IMR-90 (cell line): Measurements from ENCODE around the gene GUCY2D. TPM values are rescaled to one million over a fixed set of nuclear protein-coding genes. Genes with fewer than 3 reads are reported as not detected.

Experiments used
- ATAC-seq: fragments of 200-7000 bp; cut with Tn5 transposase; 2 replicates; pipeline ENCODE4 v1.9.1; 2020; ENCODE audit warnings: low read depth, mild to moderate bottlenecking, moderate library complexity
- BruUV-seq: library from RNA; stranded (reverse); fragments of 400-500 nt; replicated peaks from 2 replicates; lab custom pipeline; 2021; lab: Mats Ljungman, UMichigan
- CTCF ChIA-PET: fragments of 300-600 bp; formaldehyde crosslinking; extraction: SDS; loops from one replicate; lab custom pipeline; 2021; ENCODE audit warnings: antibody characterized with exemption; lab: Yijun Ruan, JAX
- POLR2A ChIA-PET: fragments of 300-600 bp; sonication (Branson Sonifier 250); formaldehyde crosslinking; loops from one replicate; lab custom pipeline; 2022; ENCODE audit warnings: antibody characterized with exemption; ENCODE audit not compliant: unreplicated experiment; lab: Charles Lee
- DNase-seq: peaks from one replicate; pipeline ENCODE4 v3.0.0; 2013
- H2AFZ ChIP-seq: replicated peaks from 2 replicates; pipeline ENCODE3; 2013; ENCODE audit warnings: low read length, mild to moderate bottlenecking; ENCODE audit not compliant: poor library complexity
- H2AK5ac ChIP-seq: 2 replicates; pipeline ENCODE4 v1.6.1; 2013; ENCODE audit warnings: low read depth, low read length, inconsistent platforms
- H2AK9ac ChIP-seq: replicated peaks from 2 replicates; pipeline ENCODE3; 2013; ENCODE audit warnings: mild to moderate bottlenecking, low read depth, low read length, moderate library complexity; ENCODE audit not compliant: poor library complexity
- H2BK120ac ChIP-seq: 2 replicates; pipeline ENCODE4 v1.6.1; 2013; ENCODE audit warnings: low read depth, low read length, inconsistent platforms
- H2BK15ac ChIP-seq: 3 replicates; pipeline ENCODE4 v1.6.1; 2013; ENCODE audit warnings: low read depth, low read length, inconsistent platforms
- H2BK20ac ChIP-seq: 2 replicates; pipeline ENCODE4 v1.6.1; 2013; ENCODE audit warnings: low read depth, mild to moderate bottlenecking, inconsistent platforms, low read length, moderate library complexity
- H2BK5ac ChIP-seq: 2 replicates; pipeline ENCODE4 v1.6.1; 2013; ENCODE audit warnings: mild to moderate bottlenecking, low read depth, low read length, inconsistent platforms; ENCODE audit not compliant: poor library complexity, severe bottlenecking
- H3K14ac ChIP-seq: replicated peaks from 2 replicates; pipeline ENCODE4 v1.6.1; 2013; ENCODE audit warnings: low read depth, low read length, inconsistent platforms
- H3K18ac ChIP-seq: 2 replicates; pipeline ENCODE4 v1.6.1; 2013; ENCODE audit warnings: low read depth, low read length, control low read depth
- H3K23ac ChIP-seq: 2 replicates; pipeline ENCODE4 v1.6.1; 2013; ENCODE audit warnings: low read depth, low read length, inconsistent platforms
- H3K27ac ChIP-seq: 2 replicates; pipeline ENCODE4 v1.5.1; 2013; ENCODE audit warnings: mild to moderate bottlenecking, control low read depth, low read length; ENCODE audit not compliant: insufficient read depth
- H3K27me3 ChIP-seq: 2 replicates; pipeline ENCODE4 v1.6.1; 2013; ENCODE audit warnings: low read length; ENCODE audit not compliant: control insufficient read depth, insufficient read depth
- H3K36me3 ChIP-seq: 2 replicates; pipeline ENCODE4 v1.6.1; 2013; ENCODE audit warnings: low read length, mixed read lengths; ENCODE audit not compliant: control insufficient read depth, insufficient read depth
- H3K4ac ChIP-seq: 2 replicates; pipeline ENCODE4 v1.6.1; 2013; ENCODE audit warnings: low read depth, low read length, inconsistent platforms
- H3K4me1 ChIP-seq: 2 replicates; pipeline ENCODE4 v1.6.1; 2013; ENCODE audit warnings: low read length, mixed read lengths; ENCODE audit not compliant: control insufficient read depth, insufficient read depth
- H3K4me2 ChIP-seq: 2 replicates; pipeline ENCODE4 v1.6.1; 2013; ENCODE audit warnings: low read depth, mild to moderate bottlenecking, control low read depth, low read length, moderate library complexity
- H3K4me3 ChIP-seq: 2 replicates; pipeline ENCODE4 v1.5.1; 2013; ENCODE audit warnings: low read depth, mild to moderate bottlenecking, control low read depth, low read length, moderate library complexity; ENCODE audit not compliant: insufficient read depth
- H3K56ac ChIP-seq: 2 replicates; pipeline ENCODE4 v1.6.1; 2013; ENCODE audit warnings: low read length, inconsistent platforms; ENCODE audit not compliant: insufficient read depth; ENCODE audit errors: extremely low read depth
- H3K79me1 ChIP-seq, 2 experiments: 2 replicates each; pipeline ENCODE4 v1.6.1; 2013; ENCODE audit warnings: low read length in 2 of 2, inconsistent platforms in 1 of 2, low read depth in 1 of 2
- H3K9ac ChIP-seq: 2 replicates; pipeline ENCODE4 v1.6.1; 2013; ENCODE audit warnings: low read depth, low read length, control low read depth
- H3K9me1 ChIP-seq: 2 replicates; pipeline ENCODE4 v1.6.1; 2013; ENCODE audit warnings: low read length, inconsistent platforms; ENCODE audit not compliant: insufficient read depth
- H3K9me3 ChIP-seq: 2 replicates; pipeline ENCODE4 v1.6.1; 2013; ENCODE audit warnings: low read length; ENCODE audit not compliant: control insufficient read depth, insufficient read depth
- H4K20me1 ChIP-seq: 2 replicates; pipeline ENCODE4 v1.6.1; 2013; ENCODE audit warnings: low read length, inconsistent platforms; ENCODE audit not compliant: insufficient read depth
- H4K5ac ChIP-seq: 2 replicates; pipeline ENCODE4 v1.6.1; 2013; ENCODE audit warnings: mild to moderate bottlenecking, low read depth, low read length, control low read depth
- H4K8ac ChIP-seq, 2 experiments: 2 replicates each; pipeline ENCODE4 v1.6.1; 2013; ENCODE audit warnings: low read depth in 2 of 2, low read length in 2 of 2, control low read depth in 1 of 2, inconsistent platforms in 1 of 2
- H4K91ac ChIP-seq: 2 replicates; pipeline ENCODE4 v1.6.1; 2013; ENCODE audit warnings: low read depth, low read length, inconsistent platforms; ENCODE audit not compliant: insufficient read depth
- BHLHE40 ChIP-seq: fragments of 150-350 bp; IDR thresholded peaks from 2 replicates; pipeline ENCODE4 v1.6.1; 2016; ENCODE audit warnings: mild to moderate bottlenecking, low read depth, low read length
- CEBPB ChIP-seq: IDR thresholded peaks from 2 replicates; pipeline ENCODE4 v1.6.1; 2012; ENCODE audit warnings: low read depth, low read length, improper control_type of control experiment
- CHD1 ChIP-seq: IDR thresholded peaks from 2 replicates; pipeline ENCODE4 v1.6.1; 2012; ENCODE audit warnings: low read depth, low read length, improper control_type of control experiment
- ELK1 ChIP-seq: fragments of 150-350 bp; IDR thresholded peaks from 2 replicates; pipeline ENCODE4 v1.6.1; 2016; ENCODE audit warnings: low read depth, mild to moderate bottlenecking, low read length, moderate library complexity, borderline replicate concordance
- FOS ChIP-seq: fragments of 150-350 bp; IDR thresholded peaks from 2 replicates; pipeline ENCODE4 v1.6.1; 2016; ENCODE audit warnings: low read depth, low read length
- MAFK ChIP-seq: IDR thresholded peaks from 2 replicates; pipeline ENCODE4 v1.6.1; 2012; ENCODE audit warnings: low read depth, low read length, improper control_type of control experiment
- MAZ ChIP-seq: IDR thresholded peaks from 2 replicates; pipeline ENCODE4 v1.6.1; 2012; ENCODE audit warnings: low read depth, mild to moderate bottlenecking, low read length, improper control_type of control experiment, moderate library complexity, borderline replicate concordance
- MXI1 ChIP-seq: IDR thresholded peaks from 2 replicates; pipeline ENCODE4 v1.6.1; 2012; ENCODE audit warnings: low read depth, mild to moderate bottlenecking, low read length, moderate library complexity, borderline replicate concordance
- NFE2L2 ChIP-seq: fragments of 150-350 bp; IDR thresholded peaks from 2 replicates; pipeline ENCODE4 v1.6.1; 2016; ENCODE audit warnings: low read depth, mild to moderate bottlenecking, low read length
- POLR2A ChIP-seq: IDR thresholded peaks from 2 replicates; pipeline ENCODE4 v1.6.1; 2012; ENCODE audit warnings: mild to moderate bottlenecking, low read depth, low read length
- RAD21 ChIP-seq: IDR thresholded peaks from 2 replicates; pipeline ENCODE4 v1.6.1; 2012; ENCODE audit warnings: low read length, improper control_type of control experiment
- RCOR1 ChIP-seq: IDR thresholded peaks from 2 replicates; pipeline ENCODE4 v1.6.1; 2012; ENCODE audit warnings: mild to moderate bottlenecking, low read length, improper control_type of control experiment; ENCODE audit not compliant: insufficient replicate concordance
- RFX5 ChIP-seq: IDR thresholded peaks from 2 replicates; pipeline ENCODE4 v1.8.0; 2012; ENCODE audit warnings: low read depth, mild to moderate bottlenecking, low read length, moderate library complexity
- SMC3 ChIP-seq: fragments of 150-350 bp; IDR thresholded peaks from 2 replicates; pipeline ENCODE4 v1.6.1; 2016; ENCODE audit warnings: low read depth, mild to moderate bottlenecking, antibody characterized with exemption, low read length, moderate library complexity
- WGBS, 2 experiments: methylation state at CpG; one replicate each; pipeline versions ENCODE4 v1.1.5 to v1.1.7; 2013; ENCODE audit warnings: missing lambda C conversion rate in 2 of 2; ENCODE audit not compliant: insufficient read length in 1 of 2; ENCODE audit errors: extremely low coverage in 2 of 2; 5-methylcytosine and 5-hydroxymethylcytosine counted together
- dilution Hi-C: fragments of 300-500 bp; cut with HindIII; formaldehyde crosslinking; loops from one replicate; pipeline ENCODE4 v1.14.3; 2018; ENCODE audit warnings: low sequenced_read_pairs; ENCODE audit not compliant: unreplicated experiment
- in situ Hi-C: fragments of 300-500 bp; cut with MboI; formaldehyde crosslinking; loops from 3 replicates; pipeline ENCODE4 v1.14.3; 2019; ENCODE audit warnings: low sequenced_read_pairs, inconsistent platforms, mixed read lengths
- intact Hi-C: fragments of 100-400 bp; cut with micrococcal nuclease; formaldehyde crosslinking; loops from 2 replicates; pipeline ENCODE4 v1.10.0; 2022
- polyA plus RNA-seq, 3 experiments: library from polyadenylated mRNA; depleted of rRNA; stranded (reverse); fragments of >200 nt; gene quantifications; 2 replicates each; pipeline ENCODE4 v1.2.3, GENCODE V29; 2012; ENCODE audit warnings: low replicate concordance in 1 of 3
- total RNA-seq: library from RNA; depleted of rRNA; stranded (reverse); fragments of >200 nt; gene quantifications from 2 replicates; pipeline ENCODE4 v1.2.3, GENCODE V29; 2012
- TF ChIP-seq, protein P1 (sequence below): fragments of 150-350 bp; IDR thresholded peaks from 2 replicates; pipeline ENCODE4 v1.6.1; 2017; ENCODE audit warnings: mild to moderate bottlenecking, antibody characterized with exemption, low read length, low read depth
- TF ChIP-seq, protein P2 (sequence below): conservative IDR thresholded peaks from 2 replicates; pipeline ENCODE4 v1.5.1; 2012; ENCODE audit warnings: mild to moderate bottlenecking, low read depth, low read length, improper control_type of control experiment

The GUCY2D gene
- total and polyA plus RNA-seq, 2 of the 4 experiments (the other 2 are of a cell fraction): 0.03 TPM; not detected in 1

- H3K9me3 ChIP-seq: peaks cover 9% of the 10 kb centered on the region; the same call in 1 of the 2 replicates
- DNase-seq (no peak), ATAC-seq (no peak)
- H2AFZ ChIP-seq: no peak overlapping the region
- no peaks in the 10 kb centered on the region for H3K9me1 ChIP-seq
- in situ Hi-C loops: loop anchor here (25.0 kb wide), 1 partner anchor 240 kb away; no protein-coding TSS in a partner anchor
- H2AK9ac ChIP-seq: no peak overlapping the region
- no peak overlapping the region for H3K23ac ChIP-seq
- H3K4me3 ChIP-seq: no peak overlapping the region
- H3K4me1 ChIP-seq: peaks cover 2% of the 10 kb centered on the region; the same call in 1 of the 2 replicates
- H3K36me3 ChIP-seq: no peaks in the 10 kb centered on the region
- POLR2A ChIA-PET: no interaction called here
- H3K18ac ChIP-seq: no peak overlapping the region
- H2AK5ac ChIP-seq: no peak overlapping the region
- H3K9ac ChIP-seq: no peak overlapping the region
- no peak overlapping the region for H3K4me2 ChIP-seq
- H3K56ac ChIP-seq: no peak overlapping the region
- no peak overlapping the region for H2BK15ac ChIP-seq
- no peak overlapping the region for H2BK20ac ChIP-seq
- no CpG with 5 or more reads among the region's 4 CpGs for WGBS, 2 experiments
- dilution Hi-C loops: no loop called here
- H3K27me3 ChIP-seq: peaks cover 9% of the 10 kb centered on the region
- no peak overlapping the region for H3K27ac ChIP-seq
- H3K4ac ChIP-seq: no peak overlapping the region
- no peak overlapping the region for H3K14ac ChIP-seq
- intact Hi-C loops: no loop called here
- no peaks in the 10 kb centered on the region for H4K20me1 ChIP-seq
- no peak overlapping the region for H2BK5ac ChIP-seq
- BruUV-seq: no TSS peak
- TF ChIP-seq, protein P1, sequence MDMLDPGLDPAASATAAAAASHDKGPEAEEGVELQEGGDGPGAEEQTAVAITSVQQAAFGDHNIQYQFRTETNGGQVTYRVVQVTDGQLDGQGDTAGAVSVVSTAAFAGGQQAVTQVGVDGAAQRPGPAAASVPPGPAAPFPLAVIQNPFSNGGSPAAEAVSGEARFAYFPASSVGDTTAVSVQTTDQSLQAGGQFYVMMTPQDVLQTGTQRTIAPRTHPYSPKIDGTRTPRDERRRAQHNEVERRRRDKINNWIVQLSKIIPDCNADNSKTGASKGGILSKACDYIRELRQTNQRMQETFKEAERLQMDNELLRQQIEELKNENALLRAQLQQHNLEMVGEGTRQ: no peak
- no peak for TF ChIP-seq CHD1
- no peak for TF ChIP-seq MAZ
- no peak for TF ChIP-seq RCOR1
- TF ChIP-seq, protein P2, sequence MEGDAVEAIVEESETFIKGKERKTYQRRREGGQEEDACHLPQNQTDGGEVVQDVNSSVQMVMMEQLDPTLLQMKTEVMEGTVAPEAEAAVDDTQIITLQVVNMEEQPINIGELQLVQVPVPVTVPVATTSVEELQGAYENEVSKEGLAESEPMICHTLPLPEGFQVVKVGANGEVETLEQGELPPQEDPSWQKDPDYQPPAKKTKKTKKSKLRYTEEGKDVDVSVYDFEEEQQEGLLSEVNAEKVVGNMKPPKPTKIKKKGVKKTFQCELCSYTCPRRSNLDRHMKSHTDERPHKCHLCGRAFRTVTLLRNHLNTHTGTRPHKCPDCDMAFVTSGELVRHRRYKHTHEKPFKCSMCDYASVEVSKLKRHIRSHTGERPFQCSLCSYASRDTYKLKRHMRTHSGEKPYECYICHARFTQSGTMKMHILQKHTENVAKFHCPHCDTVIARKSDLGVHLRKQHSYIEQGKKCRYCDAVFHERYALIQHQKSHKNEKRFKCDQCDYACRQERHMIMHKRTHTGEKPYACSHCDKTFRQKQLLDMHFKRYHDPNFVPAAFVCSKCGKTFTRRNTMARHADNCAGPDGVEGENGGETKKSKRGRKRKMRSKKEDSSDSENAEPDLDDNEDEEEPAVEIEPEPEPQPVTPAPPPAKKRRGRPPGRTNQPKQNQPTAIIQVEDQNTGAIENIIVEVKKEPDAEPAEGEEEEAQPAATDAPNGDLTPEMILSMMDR: no peak
- no peak for TF ChIP-seq ELK1
- no peak for TF ChIP-seq BHLHE40
- TF ChIP-seq POLR2A: no peak
- TF ChIP-seq RAD21: no peak
- TF ChIP-seq CEBPB: no peak
- TF ChIP-seq FOS: no peak
- no peak for TF ChIP-seq SMC3
- no peak for TF ChIP-seq MAFK
- TF ChIP-seq MXI1: no peak
- no peak for TF ChIP-seq NFE2L2
- TF ChIP-seq RFX5: no peak
- H2BK120ac ChIP-seq: no peak overlapping the region
- no peak overlapping the region for H4K5ac ChIP-seq
- no peak overlapping the region for H4K91ac ChIP-seq
- H4K8ac ChIP-seq: no peak overlapping the region
- CTCF ChIA-PET: no interaction called here
- H3K79me1 ChIP-seq: no peaks in the 10 kb centered on the region
These were observed 25.4 kb upstream of the GUCY2D start for GRCh38 chr17:7977039-7977438.
